Measurements from ENCODE around the gene IFNL2.

- TF ChIP-seq, protein P1, sequence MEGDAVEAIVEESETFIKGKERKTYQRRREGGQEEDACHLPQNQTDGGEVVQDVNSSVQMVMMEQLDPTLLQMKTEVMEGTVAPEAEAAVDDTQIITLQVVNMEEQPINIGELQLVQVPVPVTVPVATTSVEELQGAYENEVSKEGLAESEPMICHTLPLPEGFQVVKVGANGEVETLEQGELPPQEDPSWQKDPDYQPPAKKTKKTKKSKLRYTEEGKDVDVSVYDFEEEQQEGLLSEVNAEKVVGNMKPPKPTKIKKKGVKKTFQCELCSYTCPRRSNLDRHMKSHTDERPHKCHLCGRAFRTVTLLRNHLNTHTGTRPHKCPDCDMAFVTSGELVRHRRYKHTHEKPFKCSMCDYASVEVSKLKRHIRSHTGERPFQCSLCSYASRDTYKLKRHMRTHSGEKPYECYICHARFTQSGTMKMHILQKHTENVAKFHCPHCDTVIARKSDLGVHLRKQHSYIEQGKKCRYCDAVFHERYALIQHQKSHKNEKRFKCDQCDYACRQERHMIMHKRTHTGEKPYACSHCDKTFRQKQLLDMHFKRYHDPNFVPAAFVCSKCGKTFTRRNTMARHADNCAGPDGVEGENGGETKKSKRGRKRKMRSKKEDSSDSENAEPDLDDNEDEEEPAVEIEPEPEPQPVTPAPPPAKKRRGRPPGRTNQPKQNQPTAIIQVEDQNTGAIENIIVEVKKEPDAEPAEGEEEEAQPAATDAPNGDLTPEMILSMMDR (IDR thresholded peaks at IDR 0.05), result no peak
- no peak for TF ChIP-seq REST (IDR thresholded peaks at IDR 0.05; ENCODE audit: insufficient read depth in 1 of 2, low read depth in 2 of 2, low read length in 1 of 2)
Measured at GRCh38 chr19:39304701-39305571, 36.7 kb downstream of the IFNL2 start.
